Mammary epithelial cell (primary cell): ENCODE data around the gene CELSR1.

Source experiments
- EZH2 ChIP-seq: IDR thresholded peaks from 2 replicates; pipeline ENCODE4 v1.6.1; 2012; ENCODE audit warnings: low read length, inconsistent platforms, borderline replicate concordance
- TF ChIP-seq, protein P1 (sequence below), 2 donors: IDR thresholded peaks in 1 of 2; conservative IDR thresholded peaks in 1 of 2; 2 replicates each; pipeline ENCODE4 v1.5.1; 2011 to 2012; ENCODE audit warnings: inconsistent platforms in 2 of 2, low read length in 2 of 2, mild to moderate bottlenecking in 2 of 2, control low read depth in 1 of 2, low read depth in 1 of 2; ENCODE audit not compliant: insufficient read depth in 1 of 2; ENCODE audit errors: extremely low read depth in 1 of 2

DNA sequence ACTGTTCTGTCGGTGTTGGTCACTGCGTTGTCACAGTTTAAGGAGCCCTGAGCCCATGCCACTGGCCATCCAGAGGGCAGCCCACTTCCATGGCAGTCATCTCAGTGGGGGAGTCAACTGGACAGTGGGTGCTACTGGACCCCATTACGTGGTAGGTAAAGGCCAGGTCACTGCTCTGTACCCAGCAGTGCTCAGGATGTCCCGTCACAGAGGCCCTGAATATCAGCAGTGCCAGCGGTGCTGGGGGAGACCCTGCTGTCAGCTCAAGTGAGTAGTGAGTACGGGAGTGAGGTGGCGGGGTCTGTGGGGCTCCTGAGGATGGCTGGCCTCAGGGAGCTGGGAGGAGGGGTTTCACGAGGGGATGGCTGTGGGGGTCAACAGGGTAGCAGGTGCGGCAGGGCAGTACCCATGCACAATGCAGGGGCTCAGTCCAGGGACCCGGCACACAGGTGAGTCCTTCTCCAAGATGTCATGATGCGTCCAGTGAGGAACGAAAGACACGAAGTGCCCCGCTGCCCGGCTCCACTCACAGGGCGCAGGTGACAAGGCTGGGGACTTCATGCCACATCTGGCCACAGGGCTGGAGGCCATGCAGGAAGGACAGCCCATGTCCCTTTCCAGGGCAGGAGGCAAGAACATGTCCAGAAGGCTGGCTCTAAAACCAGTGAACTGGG is 27.9 kb downstream of the CELSR1 start:
- TF ChIP-seq, protein P1, sequence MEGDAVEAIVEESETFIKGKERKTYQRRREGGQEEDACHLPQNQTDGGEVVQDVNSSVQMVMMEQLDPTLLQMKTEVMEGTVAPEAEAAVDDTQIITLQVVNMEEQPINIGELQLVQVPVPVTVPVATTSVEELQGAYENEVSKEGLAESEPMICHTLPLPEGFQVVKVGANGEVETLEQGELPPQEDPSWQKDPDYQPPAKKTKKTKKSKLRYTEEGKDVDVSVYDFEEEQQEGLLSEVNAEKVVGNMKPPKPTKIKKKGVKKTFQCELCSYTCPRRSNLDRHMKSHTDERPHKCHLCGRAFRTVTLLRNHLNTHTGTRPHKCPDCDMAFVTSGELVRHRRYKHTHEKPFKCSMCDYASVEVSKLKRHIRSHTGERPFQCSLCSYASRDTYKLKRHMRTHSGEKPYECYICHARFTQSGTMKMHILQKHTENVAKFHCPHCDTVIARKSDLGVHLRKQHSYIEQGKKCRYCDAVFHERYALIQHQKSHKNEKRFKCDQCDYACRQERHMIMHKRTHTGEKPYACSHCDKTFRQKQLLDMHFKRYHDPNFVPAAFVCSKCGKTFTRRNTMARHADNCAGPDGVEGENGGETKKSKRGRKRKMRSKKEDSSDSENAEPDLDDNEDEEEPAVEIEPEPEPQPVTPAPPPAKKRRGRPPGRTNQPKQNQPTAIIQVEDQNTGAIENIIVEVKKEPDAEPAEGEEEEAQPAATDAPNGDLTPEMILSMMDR (conservative IDR thresholded peaks at IDR 0.05 in 1 of 2, IDR thresholded peaks at IDR 0.05 in 1 of 2; ENCODE audit: extremely low read depth in 1 of 2, insufficient read depth in 1 of 2, low read depth in 1 of 2, low read length in 2 of 2): no peak
- no peak for TF ChIP-seq EZH2
